Omental fat pad (tissue), 4 donors: ENCODE data around the gene LSS. TPM values are rescaled to one million over a fixed set of nuclear protein-coding genes. Genes with fewer than 3 reads are reported as not detected.
"Not testable (repeated sequence)": the region's sequence is repeated elsewhere in the genome, so short reads cannot be mapped to it uniquely, and the experiment has no call there.

ENCODE experiments used
- ATAC-seq: fragments of 150-250 bp; one replicate; pipeline ENCODE4 v1.9.1; 2016; ENCODE audit warnings: mild to moderate bottlenecking, moderate library complexity; ENCODE audit not compliant: low FRiP score
- DNase-seq: peaks from one replicate; pipeline ENCODE4 v3.0.0-alpha.2; 2019; ENCODE audit warnings: low spot score
- CTCF ChIP-seq, 3 donors: fragments of 450-650 bp; IDR thresholded peaks; one replicate each; pipeline ENCODE4 v1.5.1; 2016 to 2017; ENCODE audit warnings: antibody characterized with exemption in 3 of 3, mild to moderate bottlenecking in 3 of 3, moderate library complexity in 2 of 3
- total RNA-seq, 4 donors: library from RNA; depleted of rRNA; stranded (reverse); fragments of >200 nt; gene quantifications; one replicate each; pipeline ENCODE4 v1.1.0, GENCODE V29; 2016

The LSS gene
- total RNA-seq, 4 donors from 2014 or later, result 94.8 to 122 (median 108) TPM

- no peak for TF ChIP-seq CTCF (IDR thresholded peaks at IDR 0.05)
- ATAC-seq, result no peak
- peak; percentile 6 for DNase-seq
Measured at GRCh38 chr21:46171996-46172862, 56.3 kb downstream of the LSS start.

- no peak for TF ChIP-seq CTCF (IDR thresholded peaks at IDR 0.05)
- DNase-seq, result no peak
- no peak for ATAC-seq
Measured at GRCh38 chr21:46171585-46171984, 57.0 kb downstream of the LSS start.

- ATAC-seq, result not testable (repeated sequence)
- DNase-seq, result peak; percentile 17
Measured at GRCh38 chr21:46170436-46171193, 58.0 kb downstream of the LSS start.

- peak; percentile 5 for DNase-seq
- no peak for ATAC-seq
- TF ChIP-seq CTCF (IDR thresholded peaks at IDR 0.05), result no peak
Measured at GRCh38 chr21:46168659-46169386, 59.8 kb downstream of the LSS start.

GRCh38 chr21:46168238-46168637 lies 60.3 kb downstream of the LSS start:
- peak; percentile 23 for ATAC-seq
- no peak for DNase-seq
- no peak for TF ChIP-seq CTCF (IDR thresholded peaks at IDR 0.05)

- no peak for TF ChIP-seq CTCF (IDR thresholded peaks at IDR 0.05)
- ATAC-seq (no peak), DNase-seq (no peak)
Measured at GRCh38 chr21:46165098-46165497, 63.5 kb downstream of the LSS start.

- ATAC-seq (no peak), DNase-seq (peak; percentile 8)
- no peak for TF ChIP-seq CTCF (IDR thresholded peaks at IDR 0.05)
Measured at GRCh38 chr21:46163380-46163779, 65.2 kb downstream of the LSS start.
